Stimulated activated CD8-positive, alpha-beta memory T cell treated with anti-CD3 and anti-CD28 coated beads, Interleukin-7, amount 100 ng/mL, for 48 hours (primary cell): ENCODE results near the gene GLI3.

ENCODE experiments used
- DNase-seq, 2 donors: peaks; one replicate each; pipeline ENCODE4 v3.0.0-alpha.2; 2020; ENCODE audit warnings: low read depth in 1 of 2; ENCODE audit errors: extremely low read depth in 1 of 2

Gene GLI3

GRCh38 chr7:41940760-41941343, 296.2 kb downstream of the GLI3 start:
- peak in 1 of 2 donors; percentile 29 for DNase-seq

DNA sequence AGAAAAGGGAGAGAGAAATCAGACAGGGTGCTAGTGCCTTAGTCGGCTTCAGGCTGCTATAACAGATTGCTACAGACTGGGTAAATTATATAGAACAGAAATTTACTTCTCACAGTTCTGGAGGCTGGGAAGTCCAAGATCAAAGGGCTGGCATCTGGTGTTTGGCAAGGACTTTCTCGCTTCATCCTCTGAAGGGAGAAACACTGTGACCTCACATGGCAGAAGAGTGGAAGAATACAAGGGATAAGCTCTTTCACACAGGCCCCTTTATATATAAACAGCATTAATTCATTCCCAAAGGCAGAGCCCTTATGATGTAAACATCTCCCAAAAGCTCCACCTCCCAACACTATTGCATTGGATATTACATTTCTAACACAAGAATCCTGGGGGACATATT, 298.6 kb downstream of the GLI3 start:
- no peak for DNase-seq

- no peak for DNase-seq
Measured at GRCh38 chr7:41933427-41933826, 303.6 kb downstream of the GLI3 start.

- no peak for DNase-seq
Measured at GRCh38 chr7:41931263-41931646, 305.8 kb downstream of the GLI3 start.

DNA sequence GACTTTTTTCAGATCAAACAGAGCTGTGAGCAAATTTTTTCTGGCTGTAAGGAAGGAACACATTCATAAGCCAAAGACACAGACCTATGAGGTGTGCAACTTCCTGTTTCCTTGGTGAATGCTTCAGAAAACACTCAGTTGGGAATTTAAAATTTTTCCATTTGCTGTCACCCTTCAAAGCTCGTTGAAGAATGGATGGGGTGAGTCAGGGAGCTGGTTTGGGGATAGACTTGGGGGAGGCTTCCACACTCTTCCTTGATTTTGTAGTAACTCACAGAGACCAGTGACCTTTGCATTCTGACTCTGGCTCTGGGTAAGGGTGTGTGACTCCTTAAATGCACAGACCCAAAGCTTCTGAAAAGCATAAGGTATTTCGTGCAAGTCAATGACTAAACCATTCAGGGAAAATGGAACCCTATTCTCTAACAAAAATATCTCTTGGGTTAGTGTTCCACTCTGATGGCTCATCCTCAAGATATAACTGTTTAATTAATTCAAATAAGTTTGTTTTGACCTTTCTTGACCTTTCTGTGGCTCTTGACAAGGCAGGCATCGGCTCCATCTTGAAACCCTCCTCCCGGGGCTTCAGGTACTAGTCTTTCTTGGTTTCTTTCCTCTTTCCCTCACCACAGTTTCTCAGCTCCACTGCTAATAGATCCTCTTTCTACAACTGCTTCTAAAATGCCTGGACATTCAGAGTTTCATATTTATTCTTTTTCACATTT, 306.3 kb downstream of the GLI3 start:
- DNase-seq, result no peak

GRCh38 chr7:41928781-41929180, 308.2 kb downstream of the GLI3 start:
- no peak for DNase-seq

DNA sequence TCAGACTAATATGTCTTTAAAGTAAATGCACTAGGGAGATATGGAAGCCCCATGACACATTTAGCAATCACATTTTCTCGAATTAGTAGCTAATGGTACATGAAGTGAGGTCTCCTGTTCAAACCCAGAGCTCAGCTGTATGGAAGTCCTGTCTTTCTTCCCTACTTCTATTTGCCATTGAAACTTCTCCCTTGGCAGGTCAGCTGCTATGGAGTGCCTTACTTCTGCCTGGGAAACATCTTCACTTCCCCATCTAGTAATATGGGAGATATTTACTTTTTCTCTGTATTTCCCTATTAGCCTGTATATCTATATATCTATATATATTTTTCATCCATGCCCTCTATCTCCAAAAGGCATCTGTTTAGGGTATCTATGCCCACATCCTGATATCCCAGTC, 308.8 kb downstream of the GLI3 start:
- no peak for DNase-seq

- DNase-seq, result no peak
Measured at GRCh38 chr7:41927380-41927779, 309.6 kb downstream of the GLI3 start.

- no peak for DNase-seq
Measured at GRCh38 chr7:41925946-41926345, 311.1 kb downstream of the GLI3 start.

GRCh38 chr7:41924796-41925195, 312.2 kb downstream of the GLI3 start:
- no peak for DNase-seq

DNA sequence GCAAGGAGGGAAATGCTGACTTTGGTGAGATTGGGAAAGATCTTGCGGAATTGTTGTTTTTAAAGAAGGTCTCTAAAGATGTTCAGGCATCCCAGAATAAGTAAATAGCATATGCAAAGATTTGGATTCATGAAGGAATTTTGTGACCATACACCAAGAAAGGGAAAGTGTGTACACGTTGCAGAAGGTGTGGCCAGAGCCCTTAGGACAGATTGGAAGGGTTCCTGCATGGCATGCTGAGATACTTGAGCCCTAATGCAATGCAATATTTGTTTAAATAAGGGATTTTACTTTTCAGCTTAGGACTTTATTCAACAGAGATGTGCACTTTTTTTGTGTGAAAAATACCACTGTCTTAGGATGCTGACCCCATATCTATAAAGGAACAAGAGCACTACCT, 314.6 kb downstream of the GLI3 start:
- DNase-seq, result no peak

DNA sequence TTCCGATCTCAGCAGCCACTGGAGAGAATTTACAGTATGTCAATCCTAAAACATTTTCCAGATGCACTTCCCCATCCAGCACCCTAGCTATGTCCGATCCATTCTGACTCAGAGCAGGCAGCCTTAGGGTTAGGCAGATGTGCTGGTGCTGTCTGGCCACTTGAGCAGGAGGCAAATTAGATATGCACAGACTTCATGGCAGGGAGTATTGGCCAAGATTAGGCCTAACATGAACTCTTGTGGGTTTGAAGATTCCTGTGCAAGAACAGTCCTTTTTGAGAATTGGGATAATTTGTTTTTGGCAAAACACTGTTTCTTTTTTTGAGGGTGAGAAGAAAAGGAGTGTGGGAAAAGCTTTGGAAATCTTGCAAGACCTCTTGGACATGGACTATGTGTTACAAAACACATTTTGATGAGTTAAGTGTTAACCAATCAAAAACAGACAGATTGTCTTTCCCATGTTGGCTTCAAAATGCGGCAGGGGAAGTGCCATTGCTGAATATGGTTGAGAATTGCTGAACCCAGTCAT, 315.5 kb downstream of the GLI3 start:
- DNase-seq, result no peak

- DNase-seq, result no peak
Measured at GRCh38 chr7:41918597-41918996, 318.4 kb downstream of the GLI3 start.

- no peak for DNase-seq
Measured at GRCh38 chr7:41916450-41916927, 320.5 kb downstream of the GLI3 start.

GRCh38 chr7:41915871-41916270, 321.1 kb downstream of the GLI3 start:
- DNase-seq, result no peak

GRCh38 chr7:41912851-41913567, 324.0 kb downstream of the GLI3 start:
- no peak for DNase-seq

DNA sequence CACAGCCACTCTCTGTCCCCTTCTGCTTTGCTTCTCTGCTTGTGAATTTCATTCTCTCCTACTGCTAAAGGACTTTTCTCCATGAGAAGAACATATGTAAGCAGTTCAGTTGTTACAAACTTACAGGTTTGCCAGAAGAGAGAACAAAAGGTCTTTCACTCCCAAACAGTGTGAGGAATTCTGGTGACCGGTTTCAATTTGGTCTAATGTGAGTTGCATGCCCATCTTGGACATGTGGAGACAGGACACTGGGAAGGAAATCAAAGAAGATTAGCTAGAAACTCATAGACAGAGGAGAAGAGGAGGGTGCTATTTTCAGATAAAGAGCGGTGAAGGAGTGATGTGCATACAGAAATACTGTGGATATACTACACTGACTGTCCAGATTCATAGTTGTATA, 324.6 kb downstream of the GLI3 start:
- DNase-seq, result no peak

DNA sequence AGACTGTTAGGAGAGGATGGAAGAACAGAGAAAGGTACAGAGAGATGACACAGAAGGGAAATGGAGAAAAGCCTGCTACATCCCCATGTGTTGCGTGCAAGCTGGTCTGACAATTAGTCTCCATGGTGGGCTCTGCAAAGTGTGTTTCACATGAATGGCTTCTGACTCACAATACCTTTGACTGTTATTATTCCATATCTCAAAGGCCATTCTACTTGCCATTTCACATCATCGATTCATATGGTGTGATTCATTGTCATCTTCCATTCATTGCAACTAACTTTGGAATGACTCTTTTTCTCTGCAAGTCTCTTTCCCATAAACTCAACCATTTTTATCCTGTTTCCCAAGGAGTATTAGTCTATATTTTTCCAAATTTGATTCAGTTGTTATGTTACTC, 325.2 kb downstream of the GLI3 start:
- DNase-seq, result no peak
